ENCODE measurements around the gene FGD3.

The FGD3 gene

GRCh38 chr9:93008457-93008856 lies 61.1 kb downstream of the FGD3 start:
- no peak overlapping the region for H3K27ac ChIP-seq
- DNase-seq, result no peak
- no peaks in the 10 kb centered on the region for H3K36me3 ChIP-seq
- peaks cover 0 to 8% (median 5%) of the 10 kb centered on the region in 4 donors for H3K4me1 ChIP-seq
- TF ChIP-seq CTCF (IDR thresholded peaks at IDR 0.05), result no peak
- H3K27me3 ChIP-seq, result peaks cover 0 to 22% of the 10 kb centered on the region in 2 donors
- no peak overlapping the region for H3K4me3 ChIP-seq
- no peaks in the 10 kb centered on the region for H3K9me3 ChIP-seq
- intact Hi-C loops (cut with DNase I; ENCODE audit: low total_unique reads), result loop anchor here (5.0 to 10.0 kb wide), 2 partner anchors 96 to 294 kb away; no protein-coding TSS in a partner anchor

GRCh38 chr9:93009337-93010015 lies 62.2 kb downstream of the FGD3 start:
- DNase-seq, result no peak

GRCh38 chr9:93010056-93010455 lies 62.7 kb downstream of the FGD3 start:
- no peaks in the 10 kb centered on the region for H3K36me3 ChIP-seq
- DNase-seq, result no peak
- intact Hi-C loops (cut with DNase I; ENCODE audit: low total_unique reads), result no loop called here

More at GRCh38 chr9:93009337-93010015, 62.2 kb downstream of the FGD3 start:
- no peak for TF ChIP-seq CTCF (IDR thresholded peaks at IDR 0.05)
- intact Hi-C loops (cut with DNase I; ENCODE audit: low total_unique reads), result loop anchor here (5.0 to 10.0 kb wide), 2 partner anchors 95 to 293 kb away; no protein-coding TSS in a partner anchor
- no peaks in the 10 kb centered on the region for H3K9me3 ChIP-seq
- H3K4me1 ChIP-seq, result no peaks in the 10 kb centered on the region
- H3K36me3 ChIP-seq, result no peaks in the 10 kb centered on the region
- H3K27ac ChIP-seq, result no peak overlapping the region
- peaks cover 0 to 28% of the 10 kb centered on the region in 2 donors for H3K27me3 ChIP-seq
- H3K4me3 ChIP-seq, result no peak overlapping the region

GRCh38 chr9:93010704-93011103 lies 63.4 kb downstream of the FGD3 start:
- H3K4me1 ChIP-seq, result no peaks in the 10 kb centered on the region
- H3K27me3 ChIP-seq, result peaks cover 0 to 28% of the 10 kb centered on the region in 2 donors
- no peak for DNase-seq
- no peak overlapping the region for H3K4me3 ChIP-seq
- H3K36me3 ChIP-seq, result no peaks in the 10 kb centered on the region
- TF ChIP-seq CTCF (IDR thresholded peaks at IDR 0.05), result no peak
- no peak overlapping the region for H3K27ac ChIP-seq
- intact Hi-C loops (cut with DNase I; ENCODE audit: low total_unique reads), result no loop called here
- no peaks in the 10 kb centered on the region for H3K9me3 ChIP-seq

More at GRCh38 chr9:93010056-93010455, 62.7 kb downstream of the FGD3 start:
- Histone ChIP-seq H3K9me3 (no peaks in the 10 kb centered on the region), H3K27me3 (peaks cover 0 to 28% of the 10 kb centered on the region in 2 donors), H3K27ac (no peak overlapping the region), H3K4me1 (no peaks in the 10 kb centered on the region), H3K4me3 (no peak overlapping the region)
- TF ChIP-seq CTCF (IDR thresholded peaks at IDR 0.05), result no peak

- peak in 1 of 2 donors; percentile 49 for DNase-seq
- Histone ChIP-seq H3K27ac (no peak overlapping the region), H3K4me1 (no peaks in the 10 kb centered on the region), H3K4me3 (no peak overlapping the region), H3K9me3 (no peaks in the 10 kb centered on the region), H3K36me3 (no peaks in the 10 kb centered on the region), H3K27me3 (peaks cover 0 to 28% of the 10 kb centered on the region in 2 donors)
- intact Hi-C loops (cut with DNase I; ENCODE audit: low total_unique reads), result no loop called here
- TF ChIP-seq CTCF (IDR thresholded peaks at IDR 0.05), result no peak
Observed at GRCh38 chr9:93011114-93011513, 63.8 kb downstream of the FGD3 start.
